SK-N-SH (cell line): ENCODE results near the gene TASP1. TPM values are rescaled to one million over a fixed set of nuclear protein-coding genes. Genes with fewer than 3 reads are reported as not detected.

Experiments
- CTCF ChIA-PET: fragments of 300-600, 350-600 bp; formaldehyde crosslinking; extraction: SDS; loops from one replicate; lab custom pipeline; 2021; lab: Yijun Ruan, JAX
- POLR2A ChIA-PET: fragments of 350-600 bp; sonication (Branson Sonifier 250); formaldehyde crosslinking; extraction: SDS; loops from one replicate; lab custom pipeline; 2020; ENCODE audit warnings: antibody characterized with exemption, inconsistent platforms; lab: Yijun Ruan, JAX
- DNase-seq: peaks from one replicate; pipeline ENCODE4 v3.0.0; 2012
- H2AFZ ChIP-seq: fragments of 200-600 bp; sonication (generic); 2 replicates; pipeline ENCODE4 v1.8.1; 2016; ENCODE audit warnings: antibody characterized with exemption, mild to moderate bottlenecking, low read depth
- H3F3A ChIP-seq: fragments of 200-600 bp; sonication (generic); replicated peaks from 2 replicates; pipeline ENCODE3; 2016; ENCODE audit warnings: antibody characterized with exemption, mild to moderate bottlenecking; ENCODE audit not compliant: insufficient read depth
- H3K27ac ChIP-seq, 2 experiments: fragments of 200-500 bp in 1 of 2; fragments of 200-600 bp in 1 of 2; sonication (Bioruptor generic) in 1 of 2; sonication (generic), shearing (Covaris generic) in 1 of 2; 2 replicates each; pipeline versions ENCODE4 v1.5.1 to v1.6.1; 2014 to 2016; ENCODE audit warnings: low read depth in 2 of 2, inconsistent platforms in 1 of 2, low read length in 1 of 2, mild to moderate bottlenecking in 1 of 2, mixed read lengths in 1 of 2
- H3K27me3 ChIP-seq: fragments of 200-600 bp; sonication (generic), shearing (Covaris generic); 2 replicates; pipeline ENCODE4 v1.6.1; 2016; ENCODE audit warnings: mixed run types; ENCODE audit not compliant: insufficient read depth
- H3K36me3 ChIP-seq, 2 experiments: fragments of 200-500 bp in 1 of 2; fragments of 200-600 bp in 1 of 2; sonication (Bioruptor generic) in 1 of 2; sonication (generic) in 1 of 2; replicated peaks in 1 of 2; 2 replicates each; pipeline versions ENCODE3 to v1.5.1; 2014 to 2016; ENCODE audit warnings: low read length in 1 of 2, mild to moderate bottlenecking in 1 of 2; ENCODE audit not compliant: insufficient read depth in 2 of 2, control insufficient read depth in 1 of 2
- H3K4me1 ChIP-seq, 2 experiments: fragments of 200-500 bp in 1 of 2; fragments of 200-600 bp in 1 of 2; sonication (Bioruptor generic) in 1 of 2; sonication (generic), shearing (Covaris generic) in 1 of 2; 2 replicates each; pipeline versions ENCODE4 v1.5.1 to v1.6.1; 2014 to 2016; ENCODE audit warnings: low read depth in 1 of 2, low read length in 1 of 2, mixed run types in 1 of 2; ENCODE audit not compliant: insufficient read depth in 2 of 2, control insufficient read depth in 1 of 2
- H3K4me2 ChIP-seq: fragments of 200-600 bp; sonication (generic), shearing (Covaris generic); 2 replicates; pipeline ENCODE4 v1.6.1; 2017; ENCODE audit warnings: mixed run types
- H3K4me3 ChIP-seq, 2 experiments: fragments of 200-500 bp in 1 of 2; fragments of 200-600 bp in 1 of 2; sonication (Bioruptor generic) in 1 of 2; sonication (generic), shearing (Covaris generic) in 1 of 2; 2 replicates each; pipeline versions ENCODE4 v1.5.1 to v1.8.1; 2014 to 2016; ENCODE audit warnings: low read depth in 2 of 2, inconsistent platforms in 1 of 2, low read length in 1 of 2, mild to moderate bottlenecking in 1 of 2, mixed read lengths in 1 of 2, moderate library complexity in 1 of 2
- H3K79me2 ChIP-seq: fragments of 200-600 bp; sonication (generic); 2 replicates; pipeline ENCODE4 v1.8.1; 2017; ENCODE audit warnings: mild to moderate bottlenecking; ENCODE audit not compliant: insufficient read depth
- H3K9ac ChIP-seq: fragments of 200-600 bp; sonication (generic); 2 replicates; pipeline ENCODE4 v1.6.1; 2017; ENCODE audit warnings: mixed run types
- H3K9me2 ChIP-seq: fragments of 200-600 bp; sonication (generic); 2 replicates; pipeline ENCODE4 v1.6.1; 2017; ENCODE audit warnings: mixed run types
- H3K9me3 ChIP-seq: fragments of 200-600 bp; sonication (generic); 2 replicates; pipeline ENCODE4 v1.6.1; 2017; ENCODE audit warnings: mixed run types, mild to moderate bottlenecking, moderate library complexity
- H4K20me1 ChIP-seq: fragments of 200-600 bp; sonication (generic); 2 replicates; pipeline ENCODE4 v1.6.1; 2017; ENCODE audit warnings: mild to moderate bottlenecking, mixed run types; ENCODE audit not compliant: insufficient read depth
- CHD2 ChIP-seq: fragments of 150-350 bp; IDR thresholded peaks from 2 replicates; pipeline ENCODE4 v1.6.1; 2018; ENCODE audit warnings: low read length; ENCODE audit not compliant: partially characterized antibody
- EP300 ChIP-seq, 2 experiments: IDR thresholded peaks; 2 replicates each; pipeline versions ENCODE4 v1.4.0 to v1.6.1; 2012; ENCODE audit warnings: borderline replicate concordance in 1 of 2, low read depth in 1 of 2, low read length in 1 of 2
- FOSL2 ChIP-seq: IDR thresholded peaks from 2 replicates; pipeline ENCODE4 v1.4.0; 2012; ENCODE audit warnings: low read depth, mild to moderate bottlenecking, moderate library complexity, borderline replicate concordance
- FOXJ3 ChIP-seq: sonication (generic); formaldehyde crosslinking; IDR thresholded peaks from 2 replicates; pipeline ENCODE4 v1.5.1; 2020; ENCODE audit warnings: mild to moderate bottlenecking, missing genetic modification reagents
- FOXM1 ChIP-seq: IDR thresholded peaks from 2 replicates; pipeline ENCODE4 v1.4.0; 2012; ENCODE audit warnings: low read depth, mild to moderate bottlenecking
- NFIC ChIP-seq: IDR thresholded peaks from 2 replicates; pipeline ENCODE4 v1.4.0; 2012; ENCODE audit warnings: borderline replicate concordance
- POLR2AphosphoS5 ChIP-seq: IDR thresholded peaks from 2 replicates; pipeline ENCODE4 v1.6.1; 2012; ENCODE audit warnings: low read depth, low read length
- RAD21 ChIP-seq: IDR thresholded peaks from 2 replicates; pipeline ENCODE4 v1.6.1; 2012; ENCODE audit warnings: mild to moderate bottlenecking, low read length
- RFX5 ChIP-seq: IDR thresholded peaks from 2 replicates; pipeline ENCODE4 v1.6.1; 2012; ENCODE audit warnings: mild to moderate bottlenecking, improper control_type of control experiment, low read length
- YY1 ChIP-seq: IDR thresholded peaks from 2 replicates; pipeline ENCODE4 v1.4.0; 2012; ENCODE audit warnings: low read depth, mild to moderate bottlenecking
- WGBS: methylation state at CpG from one replicate; pipeline ENCODE4 v1.1.6; 2017; ENCODE audit warnings: low lambda C conversion rate; 5-methylcytosine and 5-hydroxymethylcytosine counted together
- polyA plus RNA-seq, 3 experiments: library from polyadenylated mRNA; depleted of rRNA; stranded (reverse); fragments of >200 nt; gene quantifications; 2 replicates each; pipeline ENCODE4 v1.2.3, GENCODE V29; 2012
- TF ChIP-seq, protein P1 (sequence below): IDR thresholded peaks from 2 replicates; pipeline ENCODE4 v1.6.1; 2012; ENCODE audit warnings: mild to moderate bottlenecking, low read depth, low read length, moderate library complexity
- TF ChIP-seq, protein P2 (sequence below): IDR thresholded peaks from 2 replicates; pipeline ENCODE4 v1.4.0; 2012; ENCODE audit warnings: low read depth, borderline replicate concordance
- TF ChIP-seq, protein P3 (sequence below): IDR thresholded peaks from 2 replicates; pipeline ENCODE4 v1.4.0; 2012; ENCODE audit warnings: low read depth, borderline replicate concordance
- TF ChIP-seq, protein P4 (sequence below): fragments of 150-350 bp; IDR thresholded peaks from 2 replicates; pipeline ENCODE4 v1.6.1; 2016; ENCODE audit warnings: mild to moderate bottlenecking, low read depth, low read length
- TF ChIP-seq, protein P5 (sequence below): IDR thresholded peaks from 2 replicates; pipeline ENCODE4; 2012
- TF ChIP-seq, protein P6 (sequence below): fragments of 150-350 bp; IDR thresholded peaks from 2 replicates; pipeline ENCODE4 v1.6.1; 2017; ENCODE audit warnings: antibody characterized with exemption, low read length, low read depth, borderline replicate concordance

TASP1 gene
- polyA plus RNA-seq, 1 of the 3 experiments (the other 2 are of a cell fraction): 5.9 TPM

DNA sequence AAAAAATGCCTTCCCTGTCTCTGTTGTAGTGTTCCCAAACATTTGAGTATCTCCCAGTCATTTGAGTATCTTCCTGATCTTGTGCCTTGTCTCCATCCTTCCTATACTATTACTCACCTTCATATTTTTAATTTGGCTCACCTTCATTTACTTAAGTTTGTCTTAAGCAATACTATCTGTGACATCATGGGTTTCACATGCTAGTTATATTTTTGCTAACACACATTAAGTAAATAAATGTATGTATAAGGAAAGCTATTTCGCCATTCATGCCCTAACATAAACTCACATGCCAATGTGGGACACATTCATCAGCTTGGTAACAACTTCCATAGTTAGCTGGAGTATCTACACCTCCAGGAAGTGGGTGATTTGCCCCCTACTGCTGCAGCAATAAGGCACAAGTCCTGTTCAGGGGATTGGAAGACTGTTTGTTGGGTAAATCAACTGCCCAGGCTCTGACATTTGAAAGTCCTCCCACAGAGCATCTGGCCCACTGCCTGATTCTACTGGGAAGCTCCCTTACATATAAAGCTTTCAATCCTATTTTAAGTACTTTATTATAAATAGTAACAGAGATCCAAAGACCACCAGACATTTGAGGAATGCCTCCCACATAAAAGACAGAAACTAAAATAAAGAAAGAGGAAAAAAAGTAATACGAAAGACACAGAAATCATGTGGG is 285.3 kb downstream of the TASP1 start (continued):
- TF ChIP-seq, protein P1, sequence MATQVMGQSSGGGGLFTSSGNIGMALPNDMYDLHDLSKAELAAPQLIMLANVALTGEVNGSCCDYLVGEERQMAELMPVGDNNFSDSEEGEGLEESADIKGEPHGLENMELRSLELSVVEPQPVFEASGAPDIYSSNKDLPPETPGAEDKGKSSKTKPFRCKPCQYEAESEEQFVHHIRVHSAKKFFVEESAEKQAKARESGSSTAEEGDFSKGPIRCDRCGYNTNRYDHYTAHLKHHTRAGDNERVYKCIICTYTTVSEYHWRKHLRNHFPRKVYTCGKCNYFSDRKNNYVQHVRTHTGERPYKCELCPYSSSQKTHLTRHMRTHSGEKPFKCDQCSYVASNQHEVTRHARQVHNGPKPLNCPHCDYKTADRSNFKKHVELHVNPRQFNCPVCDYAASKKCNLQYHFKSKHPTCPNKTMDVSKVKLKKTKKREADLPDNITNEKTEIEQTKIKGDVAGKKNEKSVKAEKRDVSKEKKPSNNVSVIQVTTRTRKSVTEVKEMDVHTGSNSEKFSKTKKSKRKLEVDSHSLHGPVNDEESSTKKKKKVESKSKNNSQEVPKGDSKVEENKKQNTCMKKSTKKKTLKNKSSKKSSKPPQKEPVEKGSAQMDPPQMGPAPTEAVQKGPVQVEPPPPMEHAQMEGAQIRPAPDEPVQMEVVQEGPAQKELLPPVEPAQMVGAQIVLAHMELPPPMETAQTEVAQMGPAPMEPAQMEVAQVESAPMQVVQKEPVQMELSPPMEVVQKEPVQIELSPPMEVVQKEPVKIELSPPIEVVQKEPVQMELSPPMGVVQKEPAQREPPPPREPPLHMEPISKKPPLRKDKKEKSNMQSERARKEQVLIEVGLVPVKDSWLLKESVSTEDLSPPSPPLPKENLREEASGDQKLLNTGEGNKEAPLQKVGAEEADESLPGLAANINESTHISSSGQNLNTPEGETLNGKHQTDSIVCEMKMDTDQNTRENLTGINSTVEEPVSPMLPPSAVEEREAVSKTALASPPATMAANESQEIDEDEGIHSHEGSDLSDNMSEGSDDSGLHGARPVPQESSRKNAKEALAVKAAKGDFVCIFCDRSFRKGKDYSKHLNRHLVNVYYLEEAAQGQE: no peak

DNA sequence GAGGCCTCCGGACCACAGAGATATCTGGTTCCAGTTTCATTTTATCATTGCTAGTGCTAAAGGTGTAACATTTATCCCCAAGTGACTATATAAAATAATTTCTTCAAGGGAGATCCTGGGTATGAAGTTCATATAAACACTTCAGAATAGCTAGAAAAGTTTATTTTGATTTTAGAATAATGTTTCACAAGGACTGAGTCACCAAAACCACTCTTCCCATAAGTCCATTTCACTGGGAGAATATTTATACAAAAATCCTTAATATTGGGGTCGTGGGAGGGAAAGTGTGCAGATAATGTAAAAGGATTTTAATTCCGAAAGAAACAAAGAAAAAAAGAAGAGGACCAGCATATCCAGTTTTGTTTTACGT is 289.5 kb downstream of the TASP1 start:
- H3F3A ChIP-seq: no peaks in the 10 kb centered on the region
- H3K4me3 ChIP-seq: no peak overlapping the region
- no peaks in the 10 kb centered on the region for H3K36me3 ChIP-seq
- DNase-seq: no peak
- H3K27me3 ChIP-seq: no peaks in the 10 kb centered on the region
- H3K9me2 ChIP-seq: no peaks in the 10 kb centered on the region
- H3K9me3 ChIP-seq: no peaks in the 10 kb centered on the region
- CTCF ChIA-PET: interaction anchor here (0.7 kb wide), 1 partner anchor 17 kb away, joined by 3 read pairs; no protein-coding TSS in a partner anchor
- 0 out of 2 replicates have a peak overlapping the region, but pooled peaks have one; percentile 20 for H3K4me2 ChIP-seq
- H3K4me1 ChIP-seq: no peaks in the 10 kb centered on the region
- POLR2A ChIA-PET: no interaction called here
- H3K27ac ChIP-seq: no peak overlapping the region; a peak in 1 of 4 replicates
- H4K20me1 ChIP-seq: no peaks in the 10 kb centered on the region
- WGBS: 45% methylated on average over 4 of the region's 4 CpGs
- no peak overlapping the region for H2AFZ ChIP-seq
- H3K9ac ChIP-seq: no peak overlapping the region
- H3K79me2 ChIP-seq: no peaks in the 10 kb centered on the region
- TF ChIP-seq FOXJ3 (CRISPR knock-in tag): no peak
- TF ChIP-seq, protein P2, sequence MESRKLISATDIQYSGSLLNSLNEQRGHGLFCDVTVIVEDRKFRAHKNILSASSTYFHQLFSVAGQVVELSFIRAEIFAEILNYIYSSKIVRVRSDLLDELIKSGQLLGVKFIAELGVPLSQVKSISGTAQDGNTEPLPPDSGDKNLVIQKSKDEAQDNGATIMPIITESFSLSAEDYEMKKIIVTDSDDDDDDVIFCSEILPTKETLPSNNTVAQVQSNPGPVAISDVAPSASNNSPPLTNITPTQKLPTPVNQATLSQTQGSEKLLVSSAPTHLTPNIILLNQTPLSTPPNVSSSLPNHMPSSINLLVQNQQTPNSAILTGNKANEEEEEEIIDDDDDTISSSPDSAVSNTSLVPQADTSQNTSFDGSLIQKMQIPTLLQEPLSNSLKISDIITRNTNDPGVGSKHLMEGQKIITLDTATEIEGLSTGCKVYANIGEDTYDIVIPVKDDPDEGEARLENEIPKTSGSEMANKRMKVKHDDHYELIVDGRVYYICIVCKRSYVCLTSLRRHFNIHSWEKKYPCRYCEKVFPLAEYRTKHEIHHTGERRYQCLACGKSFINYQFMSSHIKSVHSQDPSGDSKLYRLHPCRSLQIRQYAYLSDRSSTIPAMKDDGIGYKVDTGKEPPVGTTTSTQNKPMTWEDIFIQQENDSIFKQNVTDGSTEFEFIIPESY: no peak
- no peak for TF ChIP-seq YY1
- TF ChIP-seq, protein P3, sequence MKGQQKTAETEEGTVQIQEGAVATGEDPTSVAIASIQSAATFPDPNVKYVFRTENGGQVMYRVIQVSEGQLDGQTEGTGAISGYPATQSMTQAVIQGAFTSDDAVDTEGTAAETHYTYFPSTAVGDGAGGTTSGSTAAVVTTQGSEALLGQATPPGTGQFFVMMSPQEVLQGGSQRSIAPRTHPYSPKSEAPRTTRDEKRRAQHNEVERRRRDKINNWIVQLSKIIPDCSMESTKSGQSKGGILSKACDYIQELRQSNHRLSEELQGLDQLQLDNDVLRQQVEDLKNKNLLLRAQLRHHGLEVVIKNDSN: no peak
- no peak for TF ChIP-seq EP300 (IDR thresholded peaks at IDR 0.05; ENCODE audit: borderline replicate concordance in 1 of 2, low read depth in 1 of 2, low read length in 1 of 2)
- TF ChIP-seq RAD21: no peak
- no peak for TF ChIP-seq NFIC
- no peak for TF ChIP-seq CHD2
- TF ChIP-seq, protein P4, sequence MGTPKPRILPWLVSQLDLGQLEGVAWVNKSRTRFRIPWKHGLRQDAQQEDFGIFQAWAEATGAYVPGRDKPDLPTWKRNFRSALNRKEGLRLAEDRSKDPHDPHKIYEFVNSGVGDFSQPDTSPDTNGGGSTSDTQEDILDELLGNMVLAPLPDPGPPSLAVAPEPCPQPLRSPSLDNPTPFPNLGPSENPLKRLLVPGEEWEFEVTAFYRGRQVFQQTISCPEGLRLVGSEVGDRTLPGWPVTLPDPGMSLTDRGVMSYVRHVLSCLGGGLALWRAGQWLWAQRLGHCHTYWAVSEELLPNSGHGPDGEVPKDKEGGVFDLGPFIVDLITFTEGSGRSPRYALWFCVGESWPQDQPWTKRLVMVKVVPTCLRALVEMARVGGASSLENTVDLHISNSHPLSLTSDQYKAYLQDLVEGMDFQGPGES: no peak
- TF ChIP-seq FOSL2: no peak
- TF ChIP-seq RFX5: no peak
- TF ChIP-seq, protein P1: no peak
- TF ChIP-seq FOXM1: no peak
- TF ChIP-seq, protein P5, sequence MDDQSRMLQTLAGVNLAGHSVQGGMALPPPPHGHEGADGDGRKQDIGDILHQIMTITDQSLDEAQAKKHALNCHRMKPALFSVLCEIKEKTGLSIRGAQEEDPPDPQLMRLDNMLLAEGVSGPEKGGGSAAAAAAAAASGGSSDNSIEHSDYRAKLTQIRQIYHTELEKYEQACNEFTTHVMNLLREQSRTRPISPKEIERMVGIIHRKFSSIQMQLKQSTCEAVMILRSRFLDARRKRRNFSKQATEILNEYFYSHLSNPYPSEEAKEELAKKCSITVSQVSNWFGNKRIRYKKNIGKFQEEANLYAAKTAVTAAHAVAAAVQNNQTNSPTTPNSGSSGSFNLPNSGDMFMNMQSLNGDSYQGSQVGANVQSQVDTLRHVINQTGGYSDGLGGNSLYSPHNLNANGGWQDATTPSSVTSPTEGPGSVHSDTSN: no peak
- TF ChIP-seq POLR2AphosphoS5: no peak
- TF ChIP-seq, protein P6, sequence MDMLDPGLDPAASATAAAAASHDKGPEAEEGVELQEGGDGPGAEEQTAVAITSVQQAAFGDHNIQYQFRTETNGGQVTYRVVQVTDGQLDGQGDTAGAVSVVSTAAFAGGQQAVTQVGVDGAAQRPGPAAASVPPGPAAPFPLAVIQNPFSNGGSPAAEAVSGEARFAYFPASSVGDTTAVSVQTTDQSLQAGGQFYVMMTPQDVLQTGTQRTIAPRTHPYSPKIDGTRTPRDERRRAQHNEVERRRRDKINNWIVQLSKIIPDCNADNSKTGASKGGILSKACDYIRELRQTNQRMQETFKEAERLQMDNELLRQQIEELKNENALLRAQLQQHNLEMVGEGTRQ: no peak
